Neural crest cell (in vitro differentiated cells): ENCODE results near the gene RAPGEF1. TPM values are rescaled to one million over a fixed set of nuclear protein-coding genes. Genes with fewer than 3 reads are reported as not detected.

Experiments
- DNase-seq: peaks from one replicate; pipeline ENCODE4 v3.0.0; 2021; ENCODE audit warnings: low read depth, mixed read lengths, low spot score
- H3K27ac Mint-ChIP-seq: one replicate; pipeline ENCODE4 v1.8.0; 2021; ENCODE audit warnings: mild to moderate bottlenecking, mixed read lengths; ENCODE audit not compliant: unreplicated experiment
- H3K27me3 Mint-ChIP-seq: 2 replicates; pipeline ENCODE4 v1.8.0; 2021; ENCODE audit warnings: low read depth, mild to moderate bottlenecking, mixed read lengths
- H3K36me3 Mint-ChIP-seq: 2 replicates; pipeline ENCODE4 v1.8.0; 2021; ENCODE audit warnings: low read depth, mild to moderate bottlenecking, mixed read lengths
- H3K4me1 Mint-ChIP-seq: 2 replicates; pipeline ENCODE4 v1.8.0; 2021; ENCODE audit warnings: mixed read lengths
- H3K4me3 Mint-ChIP-seq: one replicate; pipeline ENCODE4 v1.8.0; 2021; ENCODE audit warnings: mild to moderate bottlenecking, mixed read lengths
- H3K9me3 Mint-ChIP-seq: 2 replicates; pipeline ENCODE4 v1.8.0; 2021; ENCODE audit warnings: mixed read lengths
- total RNA-seq: library from RNA; stranded (reverse); gene quantifications from 2 replicates; pipeline ENCODE4 v1.2.1, GENCODE V29; 2021
- TF ChIP-seq, protein P1 (sequence below): fragments of 200-600 bp; sonication (generic); conservative IDR thresholded peaks from 2 replicates; pipeline ENCODE4 v1.5.0; 2021; ENCODE audit warnings: antibody characterized with exemption, mild to moderate bottlenecking

RAPGEF1 gene
- total RNA-seq, 1 donor from 2014 or later = 68.1 TPM

GRCh38 chr9:131660466-131661405 lies 79.1 kb downstream of the RAPGEF1 start:
- TF ChIP-seq, protein P1, sequence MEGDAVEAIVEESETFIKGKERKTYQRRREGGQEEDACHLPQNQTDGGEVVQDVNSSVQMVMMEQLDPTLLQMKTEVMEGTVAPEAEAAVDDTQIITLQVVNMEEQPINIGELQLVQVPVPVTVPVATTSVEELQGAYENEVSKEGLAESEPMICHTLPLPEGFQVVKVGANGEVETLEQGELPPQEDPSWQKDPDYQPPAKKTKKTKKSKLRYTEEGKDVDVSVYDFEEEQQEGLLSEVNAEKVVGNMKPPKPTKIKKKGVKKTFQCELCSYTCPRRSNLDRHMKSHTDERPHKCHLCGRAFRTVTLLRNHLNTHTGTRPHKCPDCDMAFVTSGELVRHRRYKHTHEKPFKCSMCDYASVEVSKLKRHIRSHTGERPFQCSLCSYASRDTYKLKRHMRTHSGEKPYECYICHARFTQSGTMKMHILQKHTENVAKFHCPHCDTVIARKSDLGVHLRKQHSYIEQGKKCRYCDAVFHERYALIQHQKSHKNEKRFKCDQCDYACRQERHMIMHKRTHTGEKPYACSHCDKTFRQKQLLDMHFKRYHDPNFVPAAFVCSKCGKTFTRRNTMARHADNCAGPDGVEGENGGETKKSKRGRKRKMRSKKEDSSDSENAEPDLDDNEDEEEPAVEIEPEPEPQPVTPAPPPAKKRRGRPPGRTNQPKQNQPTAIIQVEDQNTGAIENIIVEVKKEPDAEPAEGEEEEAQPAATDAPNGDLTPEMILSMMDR = no peak
- peaks cover 15% of the 10 kb centered on the region for H3K4me1 Mint-ChIP-seq
- H3K9me3 Mint-ChIP-seq = peaks cover 8% of the 10 kb centered on the region
- peaks cover 14% of the 10 kb centered on the region for H3K36me3 Mint-ChIP-seq
- H3K27ac Mint-ChIP-seq = peak overlapping the region; percentile 25
- H3K27me3 Mint-ChIP-seq = no peaks in the 10 kb centered on the region
- H3K4me3 Mint-ChIP-seq = no peak overlapping the region
- no peak for DNase-seq

- DNase-seq = no peak
- Mint-ChIP-seq H3K27ac (no peak overlapping the region), H3K4me3 (no peak overlapping the region), H3K9me3 (no peaks in the 10 kb centered on the region), H3K27me3 (no peaks in the 10 kb centered on the region), H3K4me1 (peaks cover 15% of the 10 kb centered on the region), H3K36me3 (no peaks in the 10 kb centered on the region)
- TF ChIP-seq, protein P1 = no peak
Observed at GRCh38 chr9:131658377-131659129, 81.3 kb downstream of the RAPGEF1 start.

DNA sequence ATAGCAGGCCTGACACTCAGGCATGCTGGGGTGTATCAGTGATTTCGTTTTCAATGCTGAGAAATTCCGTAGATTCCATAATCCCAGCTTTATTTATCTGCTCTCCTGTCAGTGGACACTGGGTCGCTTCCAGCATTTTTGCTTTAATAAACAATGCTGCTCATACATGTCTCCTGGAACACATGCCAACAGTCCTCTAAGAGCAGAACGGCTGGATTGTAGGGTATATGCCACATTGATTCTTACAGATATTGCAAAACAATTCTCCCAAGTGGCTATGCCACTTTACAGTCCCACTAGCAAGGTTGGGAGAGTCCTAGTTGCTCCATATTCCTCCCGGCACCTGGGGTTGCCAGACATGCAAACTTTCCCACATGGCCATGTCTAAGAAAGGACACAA lies 81.9 kb downstream of the RAPGEF1 start:
- Mint-ChIP-seq H3K36me3 (no peaks in the 10 kb centered on the region), H3K4me3 (no peak overlapping the region), H3K27ac (no peak overlapping the region), H3K4me1 (peaks cover 15% of the 10 kb centered on the region), H3K9me3 (no peaks in the 10 kb centered on the region), H3K27me3 (no peaks in the 10 kb centered on the region)
- TF ChIP-seq, protein P1 = no peak
- no peak for DNase-seq

DNA sequence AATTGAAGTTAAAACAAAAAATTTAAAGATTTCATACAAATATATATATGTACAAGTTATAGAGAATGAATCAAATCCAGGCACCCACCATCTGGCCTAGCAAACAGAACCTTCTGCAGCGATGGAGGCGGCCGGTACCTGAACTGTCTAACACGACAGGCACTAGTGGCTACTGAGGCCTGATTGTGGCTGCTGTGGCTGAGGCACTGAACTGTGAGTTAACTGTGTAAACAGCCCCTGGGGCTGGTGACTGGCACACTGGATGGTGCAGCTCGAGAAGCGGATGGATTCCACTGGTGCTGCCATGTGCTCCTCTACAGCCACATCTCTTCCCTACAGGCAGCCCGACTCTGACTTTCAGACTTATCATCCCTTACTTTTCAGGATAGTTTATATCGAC lies 82.4 kb downstream of the RAPGEF1 start:
- TF ChIP-seq, protein P1 = no peak
- DNase-seq = no peak
- Mint-ChIP-seq H3K9me3 (no peaks in the 10 kb centered on the region), H3K4me1 (peaks cover 18% of the 10 kb centered on the region), H3K36me3 (no peaks in the 10 kb centered on the region), H3K27me3 (no peaks in the 10 kb centered on the region), H3K27ac (no peak overlapping the region), H3K4me3 (no peak overlapping the region)

DNA sequence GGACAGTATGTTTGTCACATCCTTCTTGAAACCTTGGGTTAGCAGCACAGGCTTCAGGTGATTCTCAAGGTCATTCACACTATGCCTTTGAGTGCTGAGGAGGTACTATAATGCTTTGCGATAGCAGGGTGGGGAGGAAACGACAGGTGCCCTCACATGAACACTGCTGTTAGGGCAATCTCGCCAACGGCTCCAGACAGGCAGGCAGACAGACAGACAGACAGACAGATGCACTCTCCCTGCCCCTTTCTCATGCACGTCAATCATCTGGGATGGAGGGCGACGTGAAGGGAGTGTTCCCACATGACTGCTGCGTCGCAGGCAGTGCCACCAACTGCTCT lies 82.9 kb downstream of the RAPGEF1 start:
- TF ChIP-seq, protein P1 = no peak
- H3K27ac Mint-ChIP-seq = no peak overlapping the region
- H3K36me3 Mint-ChIP-seq = no peaks in the 10 kb centered on the region
- H3K27me3 Mint-ChIP-seq = no peaks in the 10 kb centered on the region
- no peak overlapping the region for H3K4me3 Mint-ChIP-seq
- H3K9me3 Mint-ChIP-seq = no peaks in the 10 kb centered on the region
- H3K4me1 Mint-ChIP-seq = peaks cover 18% of the 10 kb centered on the region
- no peak for DNase-seq
